Activated naive CD4-positive, alpha-beta T cell treated with anti-CD3 and anti-CD28 coated beads, Interleukin-2, amount 50 U/mL, for 24 hours (primary cell): ENCODE measurements around the gene ZYG11B.
"Not testable (repeated sequence)": the region's sequence is repeated elsewhere in the genome, so short reads cannot be mapped to it uniquely, and the experiment has no call there.

Experiments
- H3K27ac Mint-ChIP-seq: one replicate; pipeline ENCODE4 v1.8.0; 2021; ENCODE audit warnings: mild to moderate bottlenecking, mixed read lengths
- H3K27me3 Mint-ChIP-seq: one replicate; pipeline ENCODE4 v1.8.0; 2021; ENCODE audit warnings: mixed read lengths
- H3K36me3 Mint-ChIP-seq: one replicate; pipeline ENCODE4 v1.8.0; 2021; ENCODE audit warnings: mixed read lengths
- H3K4me1 Mint-ChIP-seq: one replicate; pipeline ENCODE4 v1.8.0; 2021; ENCODE audit warnings: mixed read lengths
- H3K4me3 Mint-ChIP-seq: one replicate; pipeline ENCODE4 v1.8.0; 2021; ENCODE audit warnings: mild to moderate bottlenecking, mixed read lengths
- H3K9me3 Mint-ChIP-seq: one replicate; pipeline ENCODE4 v1.8.0; 2021; ENCODE audit warnings: mixed read lengths

The ZYG11B gene

GRCh38 chr1:52845119-52845518, 118.9 kb downstream of the ZYG11B start:
- H3K9me3 Mint-ChIP-seq = not testable (repeated sequence)

DNA sequence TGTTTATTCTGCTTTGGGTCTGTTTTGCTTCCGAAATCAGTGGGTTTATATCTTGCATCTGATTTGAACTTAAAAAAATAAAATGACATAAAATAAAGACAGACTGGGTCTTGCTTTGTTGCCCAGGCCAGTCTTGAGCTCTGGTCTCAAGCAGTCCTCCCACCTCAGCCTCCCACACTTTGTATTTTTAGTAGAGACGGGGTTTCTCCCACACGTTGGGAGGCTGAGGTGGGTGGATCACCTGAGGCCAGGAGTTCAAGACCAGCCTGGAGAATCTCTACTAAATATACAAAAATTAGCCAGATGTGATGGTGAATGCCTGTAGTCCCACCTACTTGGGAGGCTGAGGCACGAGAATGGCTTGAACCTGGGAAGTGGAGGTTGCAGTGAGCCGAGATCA, 122.2 kb downstream of the ZYG11B start:
- Mint-ChIP-seq H3K9me3 (no peaks in the 10 kb centered on the region), H3K27me3 (peaks cover 19% of the 10 kb centered on the region), H3K4me3 (no peak overlapping the region), H3K36me3 (peaks cover 2% of the 10 kb centered on the region), H3K4me1 (no peaks in the 10 kb centered on the region), H3K27ac (no peak overlapping the region)

More at GRCh38 chr1:52845119-52845518, 118.9 kb downstream of the ZYG11B start:
- not testable (repeated sequence) for H3K36me3 Mint-ChIP-seq, H3K4me1 Mint-ChIP-seq, H3K4me3 Mint-ChIP-seq, H3K27ac Mint-ChIP-seq
- H3K27me3 Mint-ChIP-seq = peaks cover 22% of the 10 kb centered on the region

DNA sequence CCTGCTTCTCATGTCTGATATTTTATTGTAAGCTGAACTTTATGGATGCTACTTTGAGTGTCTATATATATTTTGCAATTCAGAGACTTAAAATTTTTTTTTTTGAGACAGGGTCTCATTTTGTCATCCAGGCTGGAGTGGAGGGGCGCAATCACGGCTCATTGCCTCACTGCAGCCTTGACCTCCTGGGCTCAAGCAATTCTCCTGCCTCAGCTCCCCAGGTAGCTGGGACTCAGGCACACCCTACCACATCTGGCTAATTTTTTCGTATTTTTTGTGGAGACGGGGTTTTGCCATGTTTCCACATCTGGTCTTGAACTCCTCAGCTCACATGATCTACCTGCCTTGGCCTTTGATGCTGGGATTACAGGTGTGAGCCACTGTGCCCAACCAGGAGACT, 124.7 kb downstream of the ZYG11B start:
- Mint-ChIP-seq H3K4me1 (no peaks in the 10 kb centered on the region), H3K4me3 (no peak overlapping the region), H3K27ac (no peak overlapping the region), H3K36me3 (no peaks in the 10 kb centered on the region), H3K27me3 (peaks cover 7% of the 10 kb centered on the region), H3K9me3 (no peaks in the 10 kb centered on the region)

GRCh38 chr1:52852854-52853253, 126.6 kb downstream of the ZYG11B start:
- Mint-ChIP-seq H3K27ac (no peak overlapping the region), H3K36me3 (no peaks in the 10 kb centered on the region), H3K4me3 (no peak overlapping the region), H3K9me3 (no peaks in the 10 kb centered on the region), H3K4me1 (no peaks in the 10 kb centered on the region), H3K27me3 (peaks cover 6% of the 10 kb centered on the region)

DNA sequence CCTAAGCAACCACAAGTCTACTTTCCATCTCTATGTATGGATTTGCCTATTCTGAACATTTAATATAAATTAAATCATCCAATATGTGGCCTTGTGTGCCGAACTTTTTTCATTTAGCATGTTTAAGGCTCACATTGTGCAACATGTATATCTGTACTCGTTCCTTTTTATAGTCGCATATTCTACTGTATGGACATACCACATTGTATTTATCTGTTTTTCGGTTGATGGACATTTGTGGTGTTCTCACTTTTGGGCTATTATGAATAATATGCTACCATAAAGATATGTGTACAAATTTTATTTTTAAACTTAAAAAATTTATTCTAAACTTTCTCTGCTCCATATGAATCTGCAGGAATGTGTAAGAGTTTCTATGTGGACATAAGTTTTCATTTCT, 129.3 kb downstream of the ZYG11B start:
- no peak overlapping the region for H3K27ac Mint-ChIP-seq
- H3K9me3 Mint-ChIP-seq = no peaks in the 10 kb centered on the region
- peaks cover 4% of the 10 kb centered on the region for H3K27me3 Mint-ChIP-seq
- H3K4me3 Mint-ChIP-seq = no peak overlapping the region
- H3K4me1 Mint-ChIP-seq = no peaks in the 10 kb centered on the region
- no peaks in the 10 kb centered on the region for H3K36me3 Mint-ChIP-seq

GRCh38 chr1:52856026-52856425, 129.8 kb downstream of the ZYG11B start:
- peaks cover 2% of the 10 kb centered on the region for H3K27me3 Mint-ChIP-seq
- H3K4me1 Mint-ChIP-seq = no peaks in the 10 kb centered on the region
- no peaks in the 10 kb centered on the region for H3K9me3 Mint-ChIP-seq
- no peak overlapping the region for H3K27ac Mint-ChIP-seq
- H3K4me3 Mint-ChIP-seq = no peak overlapping the region
- no peaks in the 10 kb centered on the region for H3K36me3 Mint-ChIP-seq

GRCh38 chr1:52857443-52857842, 131.2 kb downstream of the ZYG11B start:
- H3K4me1 Mint-ChIP-seq = no peaks in the 10 kb centered on the region
- H3K27ac Mint-ChIP-seq = no peak overlapping the region
- H3K36me3 Mint-ChIP-seq = no peaks in the 10 kb centered on the region
- H3K4me3 Mint-ChIP-seq = no peak overlapping the region
- H3K9me3 Mint-ChIP-seq = no peaks in the 10 kb centered on the region
- H3K27me3 Mint-ChIP-seq = no peaks in the 10 kb centered on the region

- Mint-ChIP-seq H3K36me3 (no peaks in the 10 kb centered on the region), H3K27me3 (no peaks in the 10 kb centered on the region), H3K4me3 (no peak overlapping the region), H3K4me1 (no peaks in the 10 kb centered on the region), H3K9me3 (no peaks in the 10 kb centered on the region), H3K27ac (no peak overlapping the region)
Observed at GRCh38 chr1:52862666-52863458, 136.6 kb downstream of the ZYG11B start.

- no peaks in the 10 kb centered on the region for H3K4me1 Mint-ChIP-seq
Observed at GRCh38 chr1:52867087-52867863, 141.0 kb downstream of the ZYG11B start.

GRCh38 chr1:52869727-52870126, 143.5 kb downstream of the ZYG11B start:
- not testable (repeated sequence) for H3K4me3 Mint-ChIP-seq, H3K27me3 Mint-ChIP-seq, H3K9me3 Mint-ChIP-seq, H3K36me3 Mint-ChIP-seq, H3K4me1 Mint-ChIP-seq, H3K27ac Mint-ChIP-seq

More at GRCh38 chr1:52867087-52867863, 141.0 kb downstream of the ZYG11B start:
- H3K36me3 Mint-ChIP-seq = no peaks in the 10 kb centered on the region
- H3K4me3 Mint-ChIP-seq = no peak overlapping the region
- no peak overlapping the region for H3K27ac Mint-ChIP-seq
- H3K27me3 Mint-ChIP-seq = peaks cover 3% of the 10 kb centered on the region
- H3K9me3 Mint-ChIP-seq = no peaks in the 10 kb centered on the region

- peaks cover under 1% of the 10 kb centered on the region for H3K27me3 Mint-ChIP-seq
- no peaks in the 10 kb centered on the region for H3K36me3 Mint-ChIP-seq
- H3K9me3 Mint-ChIP-seq = no peaks in the 10 kb centered on the region
- H3K27ac Mint-ChIP-seq = no peak overlapping the region
- no peak overlapping the region for H3K4me3 Mint-ChIP-seq
- H3K4me1 Mint-ChIP-seq = no peaks in the 10 kb centered on the region
Observed at GRCh38 chr1:52876843-52877242, 150.6 kb downstream of the ZYG11B start.
